ENCODE measurements around the gene CACNA1D.

DNA sequence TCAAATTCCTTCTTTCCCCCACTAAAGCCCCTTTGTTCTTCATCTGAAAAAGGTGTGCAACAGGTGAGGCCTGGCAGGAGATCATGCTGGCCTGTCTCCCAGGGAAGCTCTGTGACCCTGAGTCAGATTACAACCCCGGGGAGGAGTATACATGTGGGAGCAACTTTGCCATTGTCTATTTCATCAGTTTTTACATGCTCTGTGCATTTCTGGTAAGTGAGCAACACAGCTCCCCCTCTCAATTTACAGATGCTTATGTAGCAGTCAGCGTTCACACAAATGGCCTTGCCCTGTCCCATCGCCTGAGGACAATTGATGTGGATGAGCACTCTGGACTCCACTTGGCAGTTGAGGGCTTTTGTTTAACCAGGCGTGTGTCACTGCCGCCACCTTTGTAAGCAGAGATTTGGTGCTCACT lies 281.4 kb downstream of the CACNA1D start:
- TF ChIP-seq, protein P1, sequence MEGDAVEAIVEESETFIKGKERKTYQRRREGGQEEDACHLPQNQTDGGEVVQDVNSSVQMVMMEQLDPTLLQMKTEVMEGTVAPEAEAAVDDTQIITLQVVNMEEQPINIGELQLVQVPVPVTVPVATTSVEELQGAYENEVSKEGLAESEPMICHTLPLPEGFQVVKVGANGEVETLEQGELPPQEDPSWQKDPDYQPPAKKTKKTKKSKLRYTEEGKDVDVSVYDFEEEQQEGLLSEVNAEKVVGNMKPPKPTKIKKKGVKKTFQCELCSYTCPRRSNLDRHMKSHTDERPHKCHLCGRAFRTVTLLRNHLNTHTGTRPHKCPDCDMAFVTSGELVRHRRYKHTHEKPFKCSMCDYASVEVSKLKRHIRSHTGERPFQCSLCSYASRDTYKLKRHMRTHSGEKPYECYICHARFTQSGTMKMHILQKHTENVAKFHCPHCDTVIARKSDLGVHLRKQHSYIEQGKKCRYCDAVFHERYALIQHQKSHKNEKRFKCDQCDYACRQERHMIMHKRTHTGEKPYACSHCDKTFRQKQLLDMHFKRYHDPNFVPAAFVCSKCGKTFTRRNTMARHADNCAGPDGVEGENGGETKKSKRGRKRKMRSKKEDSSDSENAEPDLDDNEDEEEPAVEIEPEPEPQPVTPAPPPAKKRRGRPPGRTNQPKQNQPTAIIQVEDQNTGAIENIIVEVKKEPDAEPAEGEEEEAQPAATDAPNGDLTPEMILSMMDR (IDR thresholded peaks at IDR 0.05), result no peak
- no peak for TF ChIP-seq POLR2AphosphoS5 (IDR thresholded peaks at IDR 0.05)
